Adrenal gland (tissue), 5 donors: ENCODE measurements around the gene BABAM2.

Experiments
- CTCF ChIP-seq, 6 experiments: fragments of 450-650 bp in 4 of 6; fragments of 200-600 bp in 2 of 6; sonication (generic) in 1 of 6; IDR thresholded peaks; 1 replicate in 5 of 6; 2 replicates in 1 of 6; pipeline versions ENCODE4 v1.5.1 to v1.8.0; 2016 to 2021; ENCODE audit warnings: antibody characterized with exemption in 6 of 6, mild to moderate bottlenecking in 2 of 6, moderate library complexity in 1 of 6
- POLR2A ChIP-seq, 2 donors: fragments of 450-650 bp; IDR thresholded peaks; one replicate each; pipeline ENCODE4 v1.6.1; 2017; ENCODE audit warnings: antibody characterized with exemption in 2 of 2, mild to moderate bottlenecking in 2 of 2, moderate library complexity in 1 of 2
- donor health status: DM: no; HTN: no; CAD: no.

- TF ChIP-seq POLR2A (IDR thresholded peaks at IDR 0.05) (no peak), CTCF (IDR thresholded peaks at IDR 0.05) (no peak)
These were observed 340.6 kb downstream of the BABAM2 start for GRCh38 chr2:28231110-28231631.
